HFF-Myc (cell line): Measurements from ENCODE around the gene ZMYND8.
"Not testable (repeated sequence)": the region's sequence is repeated elsewhere in the genome, so short reads cannot be mapped to it uniquely, and the experiment has no call there.

Experiments
- DNase-seq: peaks from one replicate; pipeline ENCODE4 v3.0.0-alpha.2; 2011; ENCODE audit warnings: low read depth; ENCODE audit errors: extremely low read depth
- H3K4me3 ChIP-seq: replicated peaks from 2 replicates; pipeline ENCODE4 v1.5.1; 2011; ENCODE audit warnings: low read depth, mild to moderate bottlenecking, control low read depth, low read length
- CTCF ChIP-seq: IDR thresholded peaks from 2 replicates; pipeline ENCODE4 v1.5.1; 2012; ENCODE audit warnings: mild to moderate bottlenecking, low read depth, low read length, control low read depth; ENCODE audit errors: missing control alignments

Gene ZMYND8

DNA sequence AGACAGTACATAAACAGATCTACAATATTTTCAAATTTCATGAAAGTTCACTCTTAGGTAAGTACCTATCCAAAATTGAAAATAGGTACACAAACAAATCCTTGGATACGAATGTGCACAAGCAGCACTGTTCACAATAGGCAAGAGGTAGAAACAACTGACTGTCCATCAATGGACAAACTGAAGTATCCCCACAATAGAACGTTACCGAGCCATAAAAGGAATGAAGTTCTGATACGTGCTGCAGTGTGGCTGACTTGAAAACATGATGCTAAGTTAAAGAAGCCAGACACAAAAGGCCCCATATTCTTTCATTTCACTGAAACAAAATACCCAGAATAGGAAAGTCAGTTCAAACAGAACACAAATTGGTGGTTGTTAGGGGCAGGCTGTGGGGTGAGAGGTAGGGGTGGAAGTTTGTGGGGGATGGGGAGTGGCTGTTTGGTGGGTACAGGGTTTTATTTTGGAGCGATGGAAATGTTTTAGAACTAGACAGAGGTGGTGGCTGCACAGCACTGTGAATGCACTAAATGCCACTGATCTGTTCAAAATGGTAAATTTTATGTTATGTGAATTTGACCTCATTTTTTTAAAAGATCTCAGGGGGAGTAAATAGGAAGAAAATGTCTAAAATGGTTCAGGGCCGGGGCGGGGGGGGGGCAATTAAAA, 89.5 kb downstream of the ZMYND8 start:
- TF ChIP-seq CTCF = no peak
- no peak for DNase-seq
- H3K4me3 ChIP-seq = no peak overlapping the region

DNA sequence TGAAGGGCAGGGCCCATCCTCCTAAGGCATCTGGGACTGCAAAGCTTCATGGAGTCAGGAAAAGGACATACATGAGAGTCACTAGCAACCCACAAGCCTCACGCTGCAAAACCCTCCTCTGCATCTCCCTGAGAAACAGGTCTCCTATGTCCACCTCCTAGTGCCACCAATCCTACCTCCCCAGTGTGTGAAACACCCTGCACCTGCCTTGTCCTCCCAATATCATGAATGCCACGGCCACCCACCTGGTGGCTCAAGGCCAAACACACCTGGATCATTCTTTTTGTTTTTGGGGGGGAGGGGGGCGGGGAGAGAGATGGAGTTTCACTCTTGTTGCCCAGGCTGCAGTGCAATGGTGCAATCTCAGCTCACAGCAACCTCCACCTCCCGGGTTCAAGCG, 90.5 kb downstream of the ZMYND8 start:
- H3K4me3 ChIP-seq = no peak overlapping the region
- DNase-seq = no peak
- no peak for TF ChIP-seq CTCF

DNA sequence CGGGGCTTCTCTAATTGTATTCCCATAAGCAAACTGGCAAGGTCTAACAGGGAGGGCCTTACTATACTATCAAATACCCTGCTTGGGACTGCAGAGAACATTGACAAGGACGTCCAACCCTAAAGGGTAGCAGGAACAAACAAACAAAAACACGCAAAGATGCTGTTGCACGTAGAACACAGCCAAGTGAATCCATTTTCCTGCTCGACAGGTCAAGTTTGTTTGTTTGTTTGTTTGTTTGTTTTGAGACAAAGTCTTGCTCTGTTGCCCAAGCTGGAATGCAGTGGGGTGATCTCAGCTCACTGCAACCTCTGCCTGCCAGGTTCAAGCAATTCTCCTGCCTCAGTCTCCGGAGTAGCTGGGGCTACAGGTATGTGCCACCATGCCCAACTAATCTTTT, 91.3 kb downstream of the ZMYND8 start:
- no peak for TF ChIP-seq CTCF
- DNase-seq = no peak
- H3K4me3 ChIP-seq = no peak overlapping the region

DNA sequence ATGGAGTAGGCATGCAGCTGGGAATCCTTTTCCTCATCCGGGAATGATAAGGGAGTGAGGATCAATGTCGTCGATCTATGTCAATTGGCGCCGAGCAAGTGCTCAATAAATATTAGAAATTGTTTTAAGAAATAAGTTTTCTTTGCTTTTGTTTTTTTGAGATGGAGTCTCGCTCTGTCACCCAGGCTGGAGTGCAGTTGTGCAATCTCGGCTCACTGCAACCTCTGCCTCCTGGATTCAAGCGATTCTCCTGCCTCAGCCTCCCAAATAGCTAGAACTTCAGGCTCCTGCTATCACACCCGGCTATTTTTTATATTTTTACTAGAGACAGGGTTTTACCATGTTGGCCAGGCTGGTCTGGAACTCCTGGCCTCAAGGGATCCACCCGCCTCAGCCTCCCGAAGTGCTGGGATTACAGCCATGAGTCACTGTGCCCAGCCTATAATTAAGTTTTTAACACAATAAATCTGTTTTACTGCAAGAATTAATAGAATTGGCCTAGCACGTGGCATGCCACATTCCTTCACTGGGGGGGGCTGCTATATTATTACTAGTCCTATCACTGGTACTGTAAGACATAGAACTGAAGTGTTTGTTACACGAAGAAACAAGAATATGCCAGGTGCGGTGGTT, 92.2 kb downstream of the ZMYND8 start:
- not testable (repeated sequence) for DNase-seq, H3K4me3 ChIP-seq

DNA sequence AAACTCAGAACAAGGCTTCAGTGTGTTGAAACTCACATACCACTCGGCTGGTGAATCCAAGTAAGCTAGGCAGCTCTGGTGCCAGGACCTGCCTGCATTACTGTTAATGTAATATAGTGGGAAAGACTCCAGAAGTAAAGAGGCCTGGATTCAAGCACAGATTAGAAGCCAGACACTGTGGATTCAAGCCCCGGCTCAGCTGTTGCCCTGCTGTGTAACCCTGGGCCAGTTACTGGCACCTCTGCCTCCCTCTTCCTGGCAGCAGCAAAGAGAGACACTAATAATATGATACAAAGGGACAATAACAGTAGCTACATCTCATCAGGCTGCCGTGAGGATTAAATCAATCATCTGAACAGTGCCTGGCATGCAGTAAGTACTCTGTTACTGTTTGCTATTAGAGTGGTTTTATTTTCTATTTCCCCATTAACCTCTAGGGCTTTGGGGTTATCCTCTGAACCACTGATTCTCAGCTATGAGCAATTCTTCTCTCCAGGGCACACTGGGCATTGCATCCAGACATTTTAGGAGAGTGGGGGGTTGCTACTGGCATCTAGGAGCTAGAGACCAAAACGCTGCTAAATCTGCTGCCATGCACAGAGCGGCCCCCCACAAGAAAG, 92.9 kb downstream of the ZMYND8 start:
- DNase-seq = no peak
- H3K4me3 ChIP-seq = no peak overlapping the region
- TF ChIP-seq CTCF = no peak

DNA sequence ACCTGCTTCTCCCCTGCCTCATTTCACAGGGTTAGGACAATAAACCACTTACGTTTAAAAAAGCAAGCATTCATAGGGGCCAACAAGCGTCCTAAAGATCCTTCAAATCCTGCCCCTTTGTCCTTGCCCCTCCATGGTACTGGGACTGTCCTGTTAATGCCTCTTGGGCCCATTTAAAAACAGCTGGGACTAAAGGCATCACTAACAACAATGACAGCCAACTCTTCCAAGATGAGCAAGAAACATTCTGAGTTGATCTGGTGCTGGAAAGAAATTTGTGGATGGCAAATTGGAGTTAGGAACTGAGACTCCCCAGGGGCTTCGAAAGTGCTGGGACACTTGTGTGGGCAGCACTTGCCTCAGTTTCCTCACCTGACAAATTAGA, 93.4 kb downstream of the ZMYND8 start:
- DNase-seq = no peak
- TF ChIP-seq CTCF = no peak
- H3K4me3 ChIP-seq = no peak overlapping the region

DNA sequence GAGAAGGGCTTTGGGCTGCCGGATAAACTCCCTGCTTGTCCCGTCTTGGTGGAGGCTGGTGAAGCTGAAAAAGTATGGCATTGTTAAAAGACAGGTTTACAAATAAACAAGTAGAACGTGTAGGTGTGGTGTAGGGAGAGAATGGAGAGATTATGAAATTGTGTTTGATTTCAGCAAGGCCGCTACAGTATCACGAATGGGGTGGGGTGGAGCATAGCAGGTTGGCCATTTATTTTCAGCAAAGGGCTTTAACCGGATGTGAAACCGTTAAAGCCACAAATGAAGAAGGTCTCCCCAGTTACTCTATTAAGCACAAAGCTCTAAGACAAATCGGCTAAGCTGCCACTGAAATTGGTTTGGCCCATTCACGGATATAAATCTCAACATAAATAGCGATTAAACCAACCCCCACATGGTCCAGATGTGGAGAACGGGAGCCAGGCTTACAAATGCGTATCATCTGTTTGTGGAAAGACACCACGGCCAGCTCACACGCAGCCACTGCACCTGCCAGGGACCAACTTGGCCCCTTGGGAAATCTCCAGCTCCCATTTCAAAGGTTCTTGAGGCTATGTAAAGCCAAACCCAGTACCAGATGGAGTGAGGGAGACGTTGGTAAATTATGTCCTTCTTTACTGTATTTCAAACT, 94.0 kb downstream of the ZMYND8 start:
- no peak for DNase-seq
- no peak overlapping the region for H3K4me3 ChIP-seq

More for the DNA sequence above, 94.0 kb downstream of the ZMYND8 start:
- no peak for TF ChIP-seq CTCF
